Neural cell (in vitro differentiated cells): ENCODE data around the gene GNRH2.
"Not testable (repeated sequence)": the region's sequence is repeated elsewhere in the genome, so short reads cannot be mapped to it uniquely, and the experiment has no call there.

Experiments used
- CTCF ChIP-seq: fragments of 450-650 bp; IDR thresholded peaks from 2 replicates; pipeline ENCODE4 v1.5.1; 2014; ENCODE audit warnings: antibody characterized with exemption, mild to moderate bottlenecking, moderate library complexity; ENCODE audit not compliant: poor library complexity, severe bottlenecking
- EZH2 ChIP-seq: fragments of 200-600, 300-800 bp; shearing (Covaris generic), sonication (generic); IDR thresholded peaks from 2 replicates; pipeline ENCODE4 v1.6.1; 2014; ENCODE audit warnings: antibody characterized with exemption, low read length, borderline replicate concordance, mild to moderate bottlenecking; ENCODE audit not compliant: insufficient read depth, poor library complexity, severe bottlenecking
- TAF1 ChIP-seq: IDR thresholded peaks from 2 replicates; pipeline ENCODE4 v1.6.1; 2012; ENCODE audit warnings: low read depth

GRCh38 chr20:3022559-3023490, 20.6 kb upstream of the GNRH2 start:
- TF ChIP-seq TAF1, EZH2, CTCF: not testable (repeated sequence)
